Measurements from ENCODE around the gene HCN2.

The HCN2 gene

DNA sequence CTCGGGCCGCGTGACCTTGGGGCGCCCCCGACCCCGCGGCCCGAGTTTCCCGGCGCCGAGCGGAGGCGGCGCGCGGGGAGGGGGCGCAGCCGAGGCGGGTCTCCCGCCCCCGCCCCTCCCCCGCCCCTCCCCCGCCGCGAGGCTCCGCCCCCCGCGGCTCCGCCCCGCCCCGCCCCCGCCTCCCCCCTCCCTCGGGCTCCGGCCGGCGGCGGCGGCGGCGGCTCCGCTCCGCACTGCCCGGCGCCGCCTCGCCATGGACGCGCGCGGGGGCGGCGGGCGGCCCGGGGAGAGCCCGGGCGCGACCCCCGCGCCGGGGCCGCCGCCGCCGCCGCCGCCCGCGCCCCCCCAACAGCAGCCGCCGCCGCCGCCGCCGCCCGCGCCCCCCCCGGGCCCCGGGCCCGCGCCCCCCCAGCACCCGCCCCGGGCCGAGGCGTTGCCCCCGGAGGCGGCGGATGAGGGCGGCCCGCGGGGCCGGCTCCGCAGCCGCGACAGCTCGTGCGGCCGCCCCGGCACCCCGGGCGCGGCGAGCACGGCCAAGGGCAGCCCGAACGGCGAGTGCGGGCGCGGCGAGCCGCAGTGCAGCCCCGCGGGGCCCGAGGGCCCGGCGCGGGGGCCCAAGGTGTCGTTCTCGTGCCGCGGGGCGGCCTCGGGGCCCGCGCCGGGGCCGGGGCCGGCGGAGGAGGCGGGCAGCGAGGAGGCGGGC lies at the start of gene HCN2:
Gene HCN2 (plus strand): TSS at position 189 of the 703 bp plus-strand sequence. CDS start 65 bp downstream, at position 254.
- no peak for DNase-seq

DNA sequence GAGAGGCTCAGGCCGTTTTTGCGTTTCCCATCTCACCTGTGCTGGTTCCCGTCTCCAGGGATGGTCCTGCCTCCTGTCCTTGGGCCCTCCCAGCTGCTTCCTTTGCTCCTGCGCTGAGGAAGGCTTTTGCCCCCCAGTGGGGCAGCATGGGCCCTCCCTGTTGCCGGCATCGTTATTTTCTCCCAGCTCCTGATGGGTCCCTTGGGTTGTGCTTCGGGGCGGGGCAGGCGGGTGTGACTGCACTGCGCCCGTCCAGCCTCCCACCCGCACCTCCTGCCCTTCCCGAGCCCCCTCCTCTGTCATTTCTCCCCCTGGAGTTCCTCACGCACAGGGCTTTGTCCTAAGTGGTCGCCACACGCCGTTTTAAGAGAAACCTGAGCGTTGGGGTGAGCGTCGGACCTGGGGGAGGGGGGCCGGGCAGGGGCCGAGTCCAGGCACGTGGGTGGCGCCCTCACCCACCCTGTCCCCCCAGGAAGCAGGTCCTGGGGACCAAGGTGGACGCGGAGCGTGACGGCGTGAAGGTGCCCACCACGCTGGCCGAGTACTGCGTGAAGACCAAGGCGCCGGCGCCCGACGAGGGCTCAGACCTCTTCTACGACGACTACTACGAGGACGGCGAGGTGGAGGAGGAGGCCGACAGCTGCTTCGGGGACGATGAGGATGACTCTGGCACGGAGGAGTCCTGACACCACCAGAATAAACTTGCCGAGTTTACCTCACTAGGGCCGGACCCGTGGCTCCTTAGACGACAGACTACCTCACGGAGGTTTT lies 48.6 kb upstream of the HCN2 start:
- no peak for DNase-seq

DNA sequence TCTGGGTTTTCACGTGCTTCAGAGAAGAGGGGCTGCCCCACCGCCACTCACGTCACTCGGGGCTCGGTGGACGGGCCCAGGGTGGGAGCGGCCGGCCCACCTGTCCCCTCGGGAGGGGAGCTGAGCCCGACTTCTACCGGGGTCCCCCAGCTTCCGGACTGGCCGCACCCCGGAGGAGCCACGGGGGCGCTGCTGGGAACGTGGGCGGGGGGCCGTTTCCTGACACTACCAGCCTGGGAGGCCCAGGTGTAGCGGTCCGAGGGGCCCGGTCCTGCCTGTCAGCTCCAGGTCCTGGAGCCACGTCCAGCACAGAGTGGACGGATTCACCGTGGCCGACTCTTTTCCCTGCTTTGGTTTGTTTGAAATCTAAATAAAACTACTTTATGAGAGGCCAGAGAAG lies 48.0 kb upstream of the HCN2 start:
- no peak for DNase-seq

DNA sequence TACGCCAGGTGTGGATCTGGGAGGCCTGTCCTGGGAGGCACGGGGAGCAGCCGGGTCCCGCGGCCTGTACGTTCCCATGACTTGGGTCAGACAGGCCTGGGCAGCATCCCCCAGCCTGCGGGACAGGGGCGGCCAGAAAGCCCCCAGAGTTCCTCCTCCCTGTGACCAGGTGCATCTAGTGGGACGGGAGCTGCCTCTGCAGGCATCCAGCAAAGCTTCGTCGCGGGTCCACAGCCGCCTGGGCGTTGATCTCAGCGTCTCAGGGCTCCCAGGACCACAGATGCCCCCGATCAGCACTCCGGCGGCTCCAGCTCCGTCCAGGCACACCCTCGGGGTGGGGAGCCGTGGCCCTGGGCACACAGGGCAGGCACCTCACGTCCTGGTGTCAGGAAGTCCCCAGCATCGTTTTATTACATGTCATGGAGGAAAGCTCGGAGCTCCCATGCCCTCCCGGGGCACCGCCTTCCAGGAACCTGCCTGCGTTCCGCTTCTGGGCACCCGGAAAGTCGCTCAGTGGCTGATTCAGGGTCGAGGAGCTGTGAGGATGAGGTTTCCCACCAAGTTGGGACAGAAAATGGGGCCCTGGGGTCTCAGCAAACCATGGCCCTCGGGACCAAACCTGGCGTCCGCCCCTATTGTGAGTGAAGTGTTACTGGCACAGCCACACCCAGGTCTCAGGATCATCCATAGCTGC lies 47.4 kb upstream of the HCN2 start:
- DNase-seq, result no peak

DNA sequence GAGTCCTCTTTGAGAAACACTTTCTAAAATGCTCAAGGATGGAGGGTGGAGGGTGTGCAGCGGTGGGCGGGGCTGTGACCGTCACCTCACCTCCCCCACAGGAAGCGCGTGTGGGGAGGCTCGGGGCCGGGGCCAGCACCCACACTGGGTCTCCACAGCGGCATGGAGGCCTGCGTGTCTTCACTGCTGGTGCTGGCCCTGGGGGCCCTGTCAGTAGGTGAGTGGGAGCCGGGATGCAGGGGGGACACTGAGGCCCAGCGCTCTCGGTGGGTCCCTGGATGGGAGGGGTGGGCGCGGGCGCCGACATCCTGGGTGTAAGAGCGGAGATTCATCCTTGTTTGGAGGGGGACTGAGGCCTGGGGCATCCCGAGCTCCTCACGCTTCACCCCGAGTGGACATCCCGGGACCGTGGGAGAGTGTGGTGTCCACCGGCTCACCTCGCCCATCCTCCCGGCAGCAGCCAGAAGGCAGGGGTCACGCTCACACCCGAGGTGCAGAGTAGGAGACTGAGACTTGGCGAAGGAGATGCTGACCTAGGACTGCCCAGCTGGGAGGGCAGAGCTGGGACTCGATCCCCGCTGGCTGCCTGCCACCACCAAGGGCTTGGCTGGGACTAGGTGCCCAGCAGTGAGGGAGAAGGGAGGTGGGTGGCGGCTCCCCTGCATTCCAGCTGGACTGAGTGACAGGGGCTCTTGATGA lies 45.6 kb upstream of the HCN2 start, which contains the start of gene GZMM:
Gene GZMM (plus strand): TSS at position 144 of the 699 bp plus-strand sequence. CDS start 19 bp downstream, at position 163.
- peak; percentile 69 to 75 for DNase-seq

DNA sequence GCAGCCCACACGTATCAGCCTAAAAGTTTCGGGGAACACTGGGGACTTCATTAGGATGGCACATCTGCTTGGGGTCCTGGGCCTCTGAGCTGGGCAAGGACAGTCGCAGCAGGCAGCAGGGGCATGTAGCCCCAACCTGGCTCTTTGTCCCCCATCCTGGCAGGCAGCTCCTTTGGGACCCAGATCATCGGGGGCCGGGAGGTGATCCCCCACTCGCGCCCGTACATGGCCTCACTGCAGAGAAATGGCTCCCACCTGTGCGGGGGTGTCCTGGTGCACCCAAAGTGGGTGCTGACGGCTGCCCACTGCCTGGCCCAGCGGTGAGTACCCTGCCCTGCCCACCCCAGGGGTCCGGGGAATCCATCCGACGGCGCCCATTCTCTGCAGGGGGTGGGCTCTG lies 42.6 kb upstream of the HCN2 start:
- DNase-seq, result no peak

DNA sequence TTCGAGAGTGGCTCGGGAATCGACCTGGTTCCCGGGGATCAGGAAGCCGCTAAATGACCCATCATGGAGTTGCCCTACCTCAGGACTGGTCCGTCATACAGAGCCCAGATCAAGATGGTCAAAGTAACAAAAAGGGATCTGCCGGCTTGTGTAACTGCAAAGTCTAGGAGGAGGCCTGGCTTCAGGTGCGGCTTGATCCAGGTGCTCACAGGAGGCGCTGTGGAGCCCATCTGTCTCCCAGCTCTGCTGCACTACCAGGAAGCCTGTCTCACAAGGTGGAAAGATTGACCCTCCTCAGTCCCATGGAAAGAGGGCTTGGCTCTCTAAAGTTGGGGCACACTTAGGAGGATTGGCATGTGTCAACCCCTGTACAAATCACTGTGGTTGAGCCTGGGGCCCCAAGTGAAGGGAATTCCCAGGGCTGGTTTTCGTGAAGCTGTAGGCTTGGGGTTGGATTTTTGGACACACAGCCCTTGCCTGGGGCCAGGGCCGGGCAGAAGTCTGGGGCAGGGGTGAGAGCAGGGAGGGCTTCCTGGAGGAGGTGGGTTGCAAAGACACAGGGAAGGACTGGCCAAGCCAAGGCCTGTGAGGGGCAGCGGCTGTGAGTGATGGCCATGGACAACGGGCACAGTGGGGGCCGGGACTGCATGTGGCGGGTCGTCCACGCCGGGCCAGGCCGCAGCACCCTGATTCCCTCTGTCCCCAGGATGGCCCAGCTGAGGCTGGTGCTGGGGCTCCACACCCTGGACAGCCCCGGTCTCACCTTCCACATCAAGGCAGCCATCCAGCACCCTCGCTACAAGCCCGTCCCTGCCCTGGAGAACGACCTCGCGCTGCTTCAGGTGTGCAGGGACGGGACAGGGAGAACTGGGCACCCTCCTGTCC lies 41.6 kb upstream of the HCN2 start:
- DNase-seq, result no peak

DNA sequence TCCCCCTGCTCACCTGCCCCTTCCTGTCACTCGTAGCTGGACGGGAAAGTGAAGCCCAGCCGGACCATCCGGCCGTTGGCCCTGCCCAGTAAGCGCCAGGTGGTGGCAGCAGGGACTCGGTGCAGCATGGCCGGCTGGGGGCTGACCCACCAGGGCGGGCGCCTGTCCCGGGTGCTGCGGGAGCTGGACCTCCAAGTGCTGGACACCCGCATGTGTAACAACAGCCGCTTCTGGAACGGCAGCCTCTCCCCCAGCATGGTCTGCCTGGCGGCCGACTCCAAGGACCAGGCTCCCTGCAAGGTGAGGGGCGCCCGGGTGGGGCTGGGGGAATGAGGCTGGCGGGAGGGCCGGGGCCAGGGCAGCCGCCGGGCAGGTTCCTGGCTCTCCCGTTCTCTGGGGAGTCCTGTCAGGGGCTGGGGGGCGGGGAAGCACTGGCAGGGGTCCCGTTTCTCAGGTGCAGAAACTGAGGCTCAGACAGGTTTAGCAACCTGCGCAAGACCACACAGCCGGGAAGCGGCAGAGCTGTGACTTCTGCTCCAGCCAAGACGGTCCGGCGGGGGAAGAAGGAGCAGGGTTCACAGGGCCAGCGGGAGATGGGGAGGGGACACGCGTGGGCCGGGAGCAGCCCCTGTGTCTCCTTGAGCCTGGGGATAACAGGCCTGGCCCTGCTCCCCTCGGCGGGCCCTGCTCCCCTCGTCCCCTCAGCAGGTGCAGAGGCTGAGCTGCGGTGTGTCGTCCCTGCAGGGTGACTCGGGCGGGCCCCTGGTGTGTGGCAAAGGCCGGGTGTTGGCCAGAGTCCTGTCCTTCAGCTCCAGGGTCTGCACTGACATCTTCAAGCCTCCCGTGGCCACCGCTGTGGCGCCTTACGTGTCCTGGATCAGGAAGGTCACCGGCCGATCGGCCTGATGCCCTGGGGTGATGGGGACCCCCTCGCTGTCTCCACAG lies 40.5 kb upstream of the HCN2 start:
- DNase-seq, result no peak

DNA sequence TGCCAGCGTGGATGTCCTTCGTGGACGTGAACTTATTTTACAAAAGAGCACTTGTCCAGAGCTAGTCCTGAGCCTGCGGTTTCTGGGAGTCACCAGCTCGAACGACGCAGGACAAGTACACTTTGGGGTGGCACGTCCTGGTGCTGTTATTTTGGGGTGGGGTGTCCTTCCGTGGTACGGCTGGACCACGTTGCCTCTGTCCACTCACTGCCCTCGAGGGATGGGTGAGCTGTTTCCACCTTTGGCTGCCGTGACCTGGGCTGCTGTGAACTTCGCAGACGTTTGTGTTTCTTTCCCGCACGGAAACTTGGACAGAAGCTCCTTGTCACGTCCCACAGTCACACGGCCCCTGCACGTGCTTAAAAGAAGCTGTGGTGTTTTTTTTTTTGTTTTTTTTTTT lies 34.9 kb upstream of the HCN2 start:
- no peak for DNase-seq

DNA sequence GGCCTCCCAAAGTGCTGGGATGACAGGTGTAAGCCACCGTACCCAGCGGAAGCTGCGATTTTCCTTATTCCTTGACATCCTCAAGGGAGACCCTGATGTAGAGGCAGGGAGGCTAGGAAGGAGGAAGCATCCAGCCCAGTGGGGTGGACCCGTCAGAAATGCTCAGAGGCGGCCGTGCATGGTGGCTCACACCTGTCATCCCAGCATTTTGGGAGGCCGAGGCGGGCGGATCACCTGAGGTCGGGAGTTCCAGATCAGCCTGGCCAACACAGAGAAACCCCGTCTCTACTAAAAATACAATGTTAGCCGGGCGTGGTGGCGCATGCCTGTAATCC lies 34.2 kb upstream of the HCN2 start:
- no peak for DNase-seq

DNA sequence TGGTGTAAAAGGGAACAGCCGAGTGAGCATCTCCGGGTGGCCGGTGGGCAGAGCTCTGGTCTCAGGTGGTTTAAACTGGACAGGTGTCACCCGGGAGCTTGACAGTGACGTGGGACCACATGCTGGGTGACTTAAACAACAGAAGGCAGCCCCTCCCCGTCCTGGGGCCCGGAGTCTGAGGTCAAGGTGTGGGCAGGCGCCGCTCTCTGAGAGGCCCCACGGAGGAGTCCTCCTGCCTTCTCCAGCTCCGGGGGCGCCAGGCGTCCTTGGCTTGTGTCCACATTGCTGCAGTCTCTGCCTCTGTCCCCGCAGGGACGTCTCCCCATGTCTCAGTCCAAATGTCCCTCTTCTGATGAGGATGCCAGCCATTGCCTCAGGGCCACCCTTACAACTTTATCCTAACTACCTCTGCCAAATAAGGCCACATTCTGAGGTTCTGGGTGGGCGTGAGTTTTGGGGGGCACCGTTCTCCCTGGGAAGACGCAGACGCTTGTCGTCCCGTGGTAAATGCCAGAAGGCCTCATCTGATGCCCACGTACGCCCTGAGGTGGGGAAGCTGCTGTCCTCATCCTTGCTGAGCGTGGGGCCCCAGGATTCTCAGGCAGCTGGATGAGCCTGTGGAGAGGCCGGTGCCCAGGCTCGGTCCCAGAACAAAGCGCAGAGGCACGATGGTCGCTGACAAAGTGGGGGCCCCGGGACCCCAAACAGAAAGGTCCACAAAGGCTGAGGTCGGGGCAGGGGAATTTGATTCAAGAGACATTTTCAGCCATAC lies 32.9 kb upstream of the HCN2 start:
- DNase-seq, result no peak

DNA sequence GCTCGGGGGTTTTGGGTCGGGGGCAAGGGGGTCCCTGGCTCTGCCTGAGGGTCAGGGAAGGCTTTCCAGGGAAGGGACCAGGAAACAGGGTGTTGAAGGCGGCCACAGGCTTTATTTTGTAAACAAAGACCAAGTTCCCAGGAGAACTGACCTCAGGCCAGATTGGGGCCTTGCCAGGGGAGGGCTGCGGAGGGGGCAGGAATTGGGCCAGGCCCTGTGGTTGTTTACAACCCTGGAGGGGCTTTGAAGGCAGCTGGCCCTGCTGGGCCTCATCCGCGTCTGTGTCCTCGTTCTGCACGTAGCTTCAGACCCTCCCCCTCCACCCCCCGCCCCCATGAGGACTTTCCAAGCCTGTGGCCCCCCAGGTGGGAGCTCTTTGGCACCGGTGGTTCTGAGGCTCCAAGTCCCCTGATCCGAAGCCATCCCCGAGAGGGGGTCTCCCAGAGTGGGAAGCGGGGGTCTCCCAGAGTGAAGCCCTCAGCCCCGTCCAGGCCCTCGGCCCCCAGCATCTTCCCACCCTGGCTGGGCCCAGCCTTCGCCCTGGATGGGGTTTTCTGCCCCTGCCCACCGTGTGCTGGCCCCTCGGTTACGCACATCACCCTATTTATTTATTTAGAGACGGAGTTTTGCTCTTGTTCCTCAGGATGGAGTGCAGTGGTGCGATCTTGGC lies 30.8 kb upstream of the HCN2 start:
- no peak for DNase-seq

DNA sequence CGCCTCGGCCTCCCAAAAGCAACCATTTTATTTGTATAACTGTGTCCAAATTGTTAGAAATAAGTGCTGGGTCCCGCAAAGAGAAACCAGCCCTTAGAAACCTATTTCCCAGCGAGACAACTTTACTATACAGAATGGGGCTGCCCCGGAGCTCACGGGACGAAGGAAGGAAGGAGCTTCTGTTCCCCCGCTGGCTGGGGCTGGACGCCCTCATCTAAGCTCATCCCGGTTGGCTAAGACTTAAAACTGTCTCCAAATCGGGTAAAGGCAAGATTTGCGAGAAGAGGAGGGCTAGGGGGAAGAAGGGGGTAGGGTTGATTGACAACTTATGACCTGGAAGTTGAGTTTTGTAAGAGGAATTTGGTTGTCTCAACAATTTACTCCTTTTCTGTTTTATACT lies 29.6 kb upstream of the HCN2 start:
- DNase-seq, result no peak

DNA sequence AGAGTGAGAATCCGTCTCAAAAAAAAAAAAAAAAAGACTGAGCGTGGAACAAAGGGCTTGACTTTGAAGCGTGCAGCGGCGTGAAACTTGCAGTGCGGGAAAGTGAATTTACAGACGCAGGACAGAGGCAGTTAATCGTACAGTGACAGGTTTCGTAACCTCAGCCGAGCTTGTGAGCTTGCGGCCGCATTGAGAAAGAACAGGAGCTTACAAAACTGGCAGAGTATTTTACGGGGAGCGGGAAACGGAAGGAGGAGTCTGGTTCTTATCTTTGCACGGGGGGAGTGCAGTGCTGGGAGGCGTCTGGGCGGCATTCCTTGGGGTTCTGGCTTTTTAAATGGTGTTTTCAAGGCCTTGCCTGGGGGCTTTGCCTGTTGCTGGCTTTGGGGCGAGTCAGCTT lies 23.3 kb upstream of the HCN2 start:
- no peak for DNase-seq

DNA sequence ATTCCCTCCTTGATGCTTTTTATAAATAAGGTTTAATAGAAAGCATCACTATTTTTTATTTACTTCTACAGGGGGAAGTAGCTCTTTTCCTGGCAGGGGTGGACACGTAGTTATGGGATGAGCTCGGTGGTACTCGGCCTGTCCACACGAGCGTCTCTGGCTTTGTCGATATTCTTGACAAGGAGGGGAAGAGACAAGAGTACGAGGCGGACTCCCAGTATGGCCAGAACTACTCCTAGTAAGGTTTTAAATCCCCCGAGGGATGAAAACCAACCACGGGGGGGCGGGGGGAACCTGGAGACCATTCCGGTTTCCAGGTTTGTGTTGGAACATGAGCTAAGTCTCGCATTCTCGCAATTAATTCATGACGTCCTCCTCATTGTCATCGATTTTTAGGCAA lies 22.8 kb upstream of the HCN2 start:
- DNase-seq, result no peak

DNA sequence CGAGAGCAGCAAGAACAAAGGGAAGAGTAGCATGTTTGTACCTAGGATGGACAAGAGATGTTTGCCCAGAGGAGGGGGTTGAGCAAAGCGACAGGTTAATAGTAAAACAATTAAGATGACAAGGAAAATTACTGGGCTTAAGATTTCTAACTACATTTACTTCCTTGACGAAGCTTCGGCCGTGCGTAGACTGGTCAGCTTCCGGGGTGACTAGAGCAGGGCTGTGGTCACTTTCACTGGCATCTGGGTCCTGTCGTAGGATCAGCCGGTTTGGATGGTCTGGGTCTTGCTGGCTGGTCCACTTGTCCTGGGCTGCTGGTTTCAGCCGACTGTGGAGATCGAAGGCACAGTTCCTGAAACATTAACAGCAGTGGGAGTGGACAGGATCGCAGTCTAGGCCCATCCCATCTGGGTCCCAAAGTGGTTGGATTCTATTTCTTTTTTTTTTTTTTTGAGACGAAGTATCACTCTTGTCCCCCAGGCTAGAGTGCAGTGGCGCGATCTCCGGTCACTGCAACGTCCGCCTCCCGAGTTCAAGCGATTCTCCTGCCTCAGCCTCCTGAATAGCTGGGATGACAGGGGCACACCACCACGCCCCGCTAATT lies 22.3 kb upstream of the HCN2 start:
- no peak for DNase-seq

DNA sequence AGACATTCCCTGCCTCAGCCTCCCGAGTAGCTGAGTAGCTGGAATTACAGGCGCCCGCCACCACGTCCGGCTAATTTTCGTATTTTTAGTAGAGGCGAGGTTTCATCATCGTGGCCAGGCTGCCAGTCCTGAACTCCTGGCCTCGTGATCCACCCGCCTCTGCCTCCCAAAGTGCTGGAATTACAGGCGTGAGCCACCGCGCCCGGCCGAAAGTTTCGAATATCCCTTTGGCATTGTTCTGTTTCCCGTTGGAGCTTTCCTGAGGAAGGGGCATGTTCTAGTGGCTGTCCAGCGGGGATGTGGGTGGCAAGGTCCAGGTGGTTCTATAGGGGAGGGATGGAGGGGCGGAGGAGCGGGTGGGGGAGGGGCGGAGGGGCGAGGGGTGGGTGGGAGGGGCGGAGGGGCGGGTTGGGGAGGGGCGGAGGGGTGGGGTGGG lies 19.4 kb upstream of the HCN2 start:
- DNase-seq, result no peak

DNA sequence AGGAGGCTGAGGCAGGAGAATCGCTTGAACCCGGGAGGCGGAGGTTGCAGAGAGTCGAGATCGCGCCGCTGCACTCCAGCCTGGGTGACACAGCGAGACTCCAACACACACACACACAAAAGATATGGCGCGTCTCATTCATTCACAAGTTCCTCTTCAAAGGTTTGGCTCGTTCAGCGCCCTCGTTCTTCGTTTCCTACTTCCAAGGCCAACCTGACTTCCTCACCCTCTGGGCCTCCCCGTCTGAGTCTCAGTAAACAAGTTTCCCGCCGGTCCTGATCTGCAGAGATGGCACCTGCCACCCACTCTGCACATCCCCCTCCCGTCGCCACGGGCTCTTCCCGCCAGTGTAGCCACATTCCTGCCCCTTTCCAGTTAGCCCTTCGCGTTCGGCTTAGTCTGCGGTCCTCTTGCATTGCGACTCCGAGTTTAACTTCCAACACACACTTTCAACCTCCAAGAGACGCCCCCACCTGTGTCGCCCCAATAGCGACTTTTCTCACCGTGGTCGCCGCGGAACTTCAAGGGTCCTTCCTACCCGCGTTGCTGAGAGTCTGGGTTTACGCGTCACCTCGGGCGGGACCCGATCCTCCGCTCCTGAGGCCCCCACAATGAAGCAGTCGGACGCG lies 18.6 kb upstream of the HCN2 start:
- peak in 1 of 2 donors; percentile 26 for DNase-seq

DNA sequence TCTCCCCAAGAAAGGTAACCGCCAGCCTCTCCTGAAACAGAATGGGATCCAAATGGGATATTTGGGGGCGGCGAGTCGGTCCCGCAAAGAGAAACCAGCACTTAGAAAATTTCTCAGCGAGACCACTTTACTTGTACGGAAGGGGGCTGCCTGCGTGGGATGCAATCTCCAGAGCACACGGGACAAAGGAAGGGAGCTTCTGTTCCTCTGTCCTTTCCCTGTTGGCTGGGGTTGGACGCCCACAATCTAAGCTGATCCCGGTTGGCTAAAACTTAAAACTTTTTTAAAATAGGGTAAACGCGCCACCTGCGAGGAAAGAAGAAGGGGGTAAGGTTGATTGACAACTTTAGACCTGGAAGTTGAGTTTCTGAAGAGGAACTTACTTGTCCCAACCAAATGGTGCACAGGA lies 18.1 kb upstream of the HCN2 start:
- no peak for DNase-seq
